ENCODE measurements around the gene RIPK3.
"Not testable (repeated sequence)": the region's sequence is repeated elsewhere in the genome, so short reads cannot be mapped to it uniquely, and the experiment has no call there.

The RIPK3 gene

GRCh38 chr14:24329736-24330135 is 10.1 kb downstream of the RIPK3 start:
- TF ChIP-seq, protein P1, sequence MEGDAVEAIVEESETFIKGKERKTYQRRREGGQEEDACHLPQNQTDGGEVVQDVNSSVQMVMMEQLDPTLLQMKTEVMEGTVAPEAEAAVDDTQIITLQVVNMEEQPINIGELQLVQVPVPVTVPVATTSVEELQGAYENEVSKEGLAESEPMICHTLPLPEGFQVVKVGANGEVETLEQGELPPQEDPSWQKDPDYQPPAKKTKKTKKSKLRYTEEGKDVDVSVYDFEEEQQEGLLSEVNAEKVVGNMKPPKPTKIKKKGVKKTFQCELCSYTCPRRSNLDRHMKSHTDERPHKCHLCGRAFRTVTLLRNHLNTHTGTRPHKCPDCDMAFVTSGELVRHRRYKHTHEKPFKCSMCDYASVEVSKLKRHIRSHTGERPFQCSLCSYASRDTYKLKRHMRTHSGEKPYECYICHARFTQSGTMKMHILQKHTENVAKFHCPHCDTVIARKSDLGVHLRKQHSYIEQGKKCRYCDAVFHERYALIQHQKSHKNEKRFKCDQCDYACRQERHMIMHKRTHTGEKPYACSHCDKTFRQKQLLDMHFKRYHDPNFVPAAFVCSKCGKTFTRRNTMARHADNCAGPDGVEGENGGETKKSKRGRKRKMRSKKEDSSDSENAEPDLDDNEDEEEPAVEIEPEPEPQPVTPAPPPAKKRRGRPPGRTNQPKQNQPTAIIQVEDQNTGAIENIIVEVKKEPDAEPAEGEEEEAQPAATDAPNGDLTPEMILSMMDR (IDR thresholded peaks at IDR 0.05; ENCODE audit: control insufficient read depth, insufficient read depth, low read depth, low read length, missing control alignments), result no peak
- DNase-seq (ENCODE audit: low read depth), result no peak
- H3K4me3 ChIP-seq (ENCODE audit: control insufficient read depth, low read depth, low read length), result no peak overlapping the region

- TF ChIP-seq, protein P1 (IDR thresholded peaks at IDR 0.05; ENCODE audit: control insufficient read depth, insufficient read depth, low read depth, low read length, missing control alignments), result no peak
- DNase-seq (ENCODE audit: low read depth), result no peak
- H3K4me3 ChIP-seq (ENCODE audit: control insufficient read depth, low read depth, low read length), result no peak overlapping the region
These were observed 10.6 kb downstream of the RIPK3 start for GRCh38 chr14:24329073-24329663.

- not testable (repeated sequence) for DNase-seq (ENCODE audit: low read depth); H3K4me3 ChIP-seq (ENCODE audit: control insufficient read depth, low read depth, low read length)
- TF ChIP-seq, protein P1 (IDR thresholded peaks at IDR 0.05; ENCODE audit: control insufficient read depth, insufficient read depth, low read depth, low read length, missing control alignments), result peak; percentile 44
These were observed 11.9 kb downstream of the RIPK3 start for GRCh38 chr14:24327914-24328313.

DNA sequence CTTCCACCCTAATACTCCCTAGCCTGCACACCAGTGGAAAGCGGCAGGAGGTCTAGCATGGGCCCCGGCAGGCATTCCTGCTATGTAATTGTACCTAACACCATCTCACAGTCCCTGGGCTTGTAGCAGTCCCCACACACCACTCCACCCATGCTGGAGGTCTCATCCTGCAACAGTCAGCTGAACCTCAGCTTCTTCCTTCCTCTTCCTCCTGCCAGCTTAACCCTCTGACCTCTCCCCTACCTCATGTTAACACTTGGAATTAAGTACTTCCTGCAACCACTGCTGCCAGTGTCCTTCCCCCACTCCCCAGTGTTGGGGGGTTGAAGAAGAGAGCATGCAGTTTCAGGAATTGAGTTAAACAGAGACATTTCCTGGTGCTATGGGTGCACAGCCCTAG is 12.5 kb downstream of the RIPK3 start:
- no peak overlapping the region for H3K4me3 ChIP-seq (ENCODE audit: control insufficient read depth, low read depth, low read length)
- no peak for DNase-seq (ENCODE audit: low read depth)
- TF ChIP-seq, protein P1 (IDR thresholded peaks at IDR 0.05; ENCODE audit: control insufficient read depth, insufficient read depth, low read depth, low read length, missing control alignments), result no peak

GRCh38 chr14:24325963-24326362 is 13.8 kb downstream of the RIPK3 start:
- DNase-seq (ENCODE audit: low read depth), result no peak
- no peak overlapping the region for H3K4me3 ChIP-seq (ENCODE audit: control insufficient read depth, low read depth, low read length)
- TF ChIP-seq, protein P1 (IDR thresholded peaks at IDR 0.05; ENCODE audit: control insufficient read depth, insufficient read depth, low read depth, low read length, missing control alignments), result no peak

GRCh38 chr14:24325041-24325530 is 14.7 kb downstream of the RIPK3 start:
- TF ChIP-seq, protein P1 (IDR thresholded peaks at IDR 0.05; ENCODE audit: control insufficient read depth, insufficient read depth, low read depth, low read length, missing control alignments), result no peak
- H3K4me3 ChIP-seq (ENCODE audit: control insufficient read depth, low read depth, low read length), result no peak overlapping the region
- no peak for DNase-seq (ENCODE audit: low read depth)
